Activated T-cell treated with anti-CD3 and anti-CD28 coated beads, Interleukin-2, amount 50 U/mL, for 4 hours (primary cell): Measurements from ENCODE around the gene KRTAP10-1. TPM values are rescaled to one million over a fixed set of nuclear protein-coding genes. Genes with fewer than 3 reads are reported as not detected.

Source experiments
- ATAC-seq, 2 donors: fragments of 200-7000 bp; cut with Tn5 transposase; one replicate each; pipeline ENCODE4 v1.10.0; 2021
- DNase-seq: peaks from one replicate; pipeline ENCODE4 v3.0.0-alpha.2; 2020
- H3K27me3 Mint-ChIP-seq: one replicate; pipeline ENCODE4 v1.8.0; 2021; ENCODE audit warnings: low read depth, mixed read lengths
- H3K36me3 Mint-ChIP-seq: one replicate; pipeline ENCODE4 v1.8.0; 2022; ENCODE audit warnings: mixed read lengths; ENCODE audit not compliant: insufficient read depth
- H3K4me1 Mint-ChIP-seq: one replicate; pipeline ENCODE4 v1.8.0; 2021; ENCODE audit warnings: low read depth, mixed read lengths
- H3K4me3 Mint-ChIP-seq: one replicate; pipeline ENCODE4 v1.8.0; 2021; ENCODE audit warnings: mild to moderate bottlenecking, moderate library complexity, mixed read lengths
- H3K9me3 Mint-ChIP-seq: one replicate; pipeline ENCODE4 v1.8.0; 2021; ENCODE audit warnings: mixed read lengths
- total RNA-seq, 3 donors: library from RNA; stranded (reverse); gene quantifications; one replicate each; pipeline ENCODE4 v1.2.1, GENCODE V29; 2021

Gene KRTAP10-1
- total RNA-seq, 3 donors from 2014 or later = not detected

DNA sequence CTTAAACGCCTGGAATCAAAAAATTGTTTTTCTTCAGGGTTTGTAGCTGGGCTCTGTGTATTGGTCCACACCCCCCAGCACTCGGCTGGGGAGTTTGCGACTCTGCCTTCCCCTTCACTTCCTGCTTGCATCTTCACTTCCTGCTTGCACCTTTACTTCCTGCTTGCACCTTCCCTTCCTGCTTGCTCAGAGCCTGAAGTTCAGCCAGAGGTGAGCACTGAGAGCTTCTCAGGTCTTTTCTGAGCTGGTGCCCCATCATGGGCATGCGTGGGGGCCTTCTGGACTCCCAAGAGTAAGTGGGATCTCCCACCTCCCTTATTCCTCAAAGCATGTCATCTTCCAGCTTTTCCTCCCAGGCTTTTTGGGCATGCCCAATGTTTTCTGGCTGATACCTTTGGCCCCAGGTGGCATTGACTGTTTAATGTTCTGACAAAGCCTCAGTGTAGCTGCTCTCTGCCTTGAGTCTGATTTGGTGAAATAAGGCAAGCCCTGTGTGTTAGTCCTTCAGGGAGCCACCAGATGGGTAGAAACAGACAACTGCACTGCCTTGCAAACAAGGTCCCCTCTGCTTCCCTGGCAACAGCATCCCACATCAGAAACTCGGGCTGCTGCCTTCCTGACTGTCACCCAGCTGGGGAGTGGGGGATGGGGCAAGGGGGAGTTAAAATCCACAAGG is 7.8 kb upstream of the KRTAP10-1 start:
- ATAC-seq = peak; percentile 78 to 89
- Mint-ChIP-seq H3K4me3 (peak overlapping the region; percentile 62), H3K36me3 (peaks cover 16% of the 10 kb centered on the region), H3K9me3 (peaks cover 19% of the 10 kb centered on the region), H3K27me3 (no peaks in the 10 kb centered on the region), H3K4me1 (peaks cover 23% of the 10 kb centered on the region)
- no peak for DNase-seq

DNA sequence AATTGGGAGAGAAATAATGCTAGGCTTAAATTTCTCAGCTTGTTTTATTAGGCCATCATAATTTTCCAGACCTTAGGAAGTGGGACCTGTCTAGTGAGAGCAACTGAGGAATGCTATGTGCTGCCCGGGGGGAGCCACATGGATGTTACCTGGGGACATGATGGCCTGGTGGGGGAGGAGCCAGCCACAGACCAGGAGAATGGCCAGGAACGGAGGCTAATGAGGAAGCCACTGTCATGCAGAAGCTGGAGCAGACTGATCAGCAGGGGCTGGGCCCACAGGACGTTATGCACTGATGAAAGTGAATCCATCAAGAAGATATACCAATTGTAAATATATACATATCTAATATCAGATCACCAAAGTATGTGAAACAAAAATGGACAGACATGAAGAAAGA is 4.6 kb upstream of the KRTAP10-1 start:
- H3K4me1 Mint-ChIP-seq = peaks cover 23% of the 10 kb centered on the region
- H3K36me3 Mint-ChIP-seq = peaks cover 15% of the 10 kb centered on the region
- peaks cover 19% of the 10 kb centered on the region for H3K9me3 Mint-ChIP-seq
- H3K27me3 Mint-ChIP-seq = peaks cover 2% of the 10 kb centered on the region
- H3K4me3 Mint-ChIP-seq = no peak overlapping the region
- ATAC-seq = no peak
- no peak for DNase-seq

- ATAC-seq (no peak), DNase-seq (no peak)
- Mint-ChIP-seq H3K9me3 (peaks cover 18% of the 10 kb centered on the region), H3K4me3 (no peak overlapping the region), H3K27me3 (peaks cover 4% of the 10 kb centered on the region), H3K4me1 (peaks cover 10% of the 10 kb centered on the region), H3K36me3 (peaks cover 13% of the 10 kb centered on the region)
Measured at GRCh38 chr21:44542716-44543115, 2.7 kb upstream of the KRTAP10-1 start.

DNA sequence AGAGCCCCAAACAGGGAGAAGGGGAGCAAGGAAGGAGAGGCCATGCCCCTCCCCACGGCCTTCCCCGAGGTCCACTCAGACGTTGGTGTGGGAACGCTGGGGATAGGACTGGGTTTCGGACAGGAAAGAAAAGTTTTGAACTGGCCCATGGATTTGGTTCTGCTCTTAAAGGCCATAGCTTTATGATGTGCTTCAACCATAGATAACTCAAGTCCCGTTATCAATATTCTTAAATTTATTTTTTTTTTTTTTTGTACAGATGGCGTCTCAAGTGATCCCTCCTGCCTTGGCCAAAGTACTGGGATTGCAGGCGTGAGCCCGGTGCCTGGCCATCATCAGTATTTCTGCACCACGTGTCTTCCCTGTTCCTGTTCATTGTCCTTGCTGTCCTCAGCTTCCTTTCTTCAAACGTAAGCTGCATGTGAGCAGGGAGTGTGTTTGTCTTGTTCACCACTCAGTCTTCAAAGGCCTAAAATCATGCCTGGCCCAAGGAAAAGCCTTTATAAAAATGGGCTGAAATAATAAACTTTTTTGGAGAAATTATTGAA is 820 bp upstream of the KRTAP10-1 start:
- DNase-seq = no peak
- peaks cover 5% of the 10 kb centered on the region for H3K9me3 Mint-ChIP-seq
- no peak overlapping the region for H3K4me3 Mint-ChIP-seq
- no peak for ATAC-seq
- H3K27me3 Mint-ChIP-seq = peaks cover 4% of the 10 kb centered on the region
- peaks cover 3% of the 10 kb centered on the region for H3K36me3 Mint-ChIP-seq
- no peaks in the 10 kb centered on the region for H3K4me1 Mint-ChIP-seq

DNA sequence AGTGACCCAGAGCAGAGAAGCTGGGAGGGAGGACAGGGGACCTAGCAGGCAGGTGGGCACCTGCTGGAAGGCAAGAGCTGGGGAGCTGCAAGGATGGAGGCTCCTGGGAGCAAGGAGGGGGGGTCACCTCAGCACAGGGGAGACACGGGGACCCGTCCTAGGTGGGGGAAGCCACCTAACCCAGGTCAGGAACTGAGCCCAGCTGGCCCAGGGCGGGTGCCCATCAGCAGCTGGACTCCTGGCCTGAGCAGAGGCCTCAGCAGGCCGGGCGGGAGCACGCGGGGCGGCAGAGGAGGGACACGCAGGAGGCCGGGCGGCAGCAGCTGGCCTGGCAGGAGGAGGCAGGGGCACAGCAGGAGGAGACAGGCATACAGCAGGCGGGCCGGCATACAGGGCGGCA is 949 bp downstream of the KRTAP10-1 start:
- H3K4me1 Mint-ChIP-seq = no peaks in the 10 kb centered on the region
- DNase-seq = no peak
- H3K4me3 Mint-ChIP-seq = no peak overlapping the region

DNA sequence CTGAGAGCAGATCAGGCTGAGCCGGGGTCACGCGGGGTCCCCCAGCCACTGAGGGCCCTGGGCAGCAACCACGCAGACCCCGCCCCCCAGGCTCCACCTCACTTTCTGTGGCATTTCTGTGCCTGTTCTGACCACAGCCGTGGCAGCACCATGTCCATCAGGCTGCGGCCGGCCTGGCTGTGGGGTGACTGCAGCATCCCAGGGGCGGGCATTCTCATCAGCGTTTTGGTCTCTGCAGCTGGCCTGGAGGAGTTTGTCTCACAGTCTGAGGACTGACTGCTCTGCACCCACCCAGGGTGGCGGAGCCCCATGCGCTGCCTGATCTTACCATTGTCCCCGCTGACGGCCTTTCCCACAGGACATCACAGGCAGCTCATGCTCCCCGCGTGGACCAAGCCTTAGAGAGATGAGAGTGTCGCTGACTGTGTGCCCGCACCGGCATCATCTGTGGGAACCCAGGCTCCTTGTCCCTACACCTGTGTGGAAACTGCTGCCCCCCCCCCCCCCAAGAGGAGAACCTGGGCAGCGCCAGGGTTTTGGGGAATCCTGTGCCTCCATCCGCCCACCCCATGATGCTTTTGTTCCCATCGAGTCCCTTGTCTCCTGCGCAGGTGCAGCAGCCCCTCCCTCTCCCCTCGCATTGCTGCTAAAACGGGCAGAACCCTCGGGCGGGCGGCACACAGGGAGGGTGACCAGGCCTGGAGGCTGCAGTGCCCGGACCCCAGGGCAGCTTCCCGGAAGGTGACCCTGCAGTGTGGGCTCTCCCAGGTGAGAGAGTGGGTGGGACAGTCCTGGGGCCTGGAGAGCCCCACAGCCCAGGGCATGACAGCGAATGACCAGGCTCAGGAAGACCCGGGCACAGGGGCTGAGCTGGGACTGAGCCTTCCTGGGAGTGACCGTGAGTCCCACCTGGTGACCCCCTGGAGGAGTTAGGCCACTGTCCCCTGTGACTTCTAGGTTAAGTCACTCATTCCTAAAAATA is 1.8 kb downstream of the KRTAP10-1 start:
- Mint-ChIP-seq H3K4me3 (no peak overlapping the region), H3K4me1 (no peaks in the 10 kb centered on the region), H3K9me3 (no peaks in the 10 kb centered on the region), H3K36me3 (no peaks in the 10 kb centered on the region), H3K27me3 (peaks cover 4% of the 10 kb centered on the region)
- ATAC-seq (no peak), DNase-seq (no peak)

More for the DNA sequence above, 949 bp downstream of the KRTAP10-1 start:
- no peak for ATAC-seq
- Mint-ChIP-seq H3K36me3 (no peaks in the 10 kb centered on the region), H3K27me3 (peaks cover 4% of the 10 kb centered on the region), H3K9me3 (no peaks in the 10 kb centered on the region)

GRCh38 chr21:44535963-44536362 is 4.0 kb downstream of the KRTAP10-1 start:
- no peak for DNase-seq
- ATAC-seq = no peak
- Mint-ChIP-seq H3K27me3 (peaks cover 4% of the 10 kb centered on the region), H3K4me3 (no peak overlapping the region), H3K9me3 (no peaks in the 10 kb centered on the region), H3K36me3 (no peaks in the 10 kb centered on the region), H3K4me1 (no peaks in the 10 kb centered on the region)

- no peaks in the 10 kb centered on the region for H3K4me1 Mint-ChIP-seq
- no peaks in the 10 kb centered on the region for H3K36me3 Mint-ChIP-seq
- no peak for DNase-seq
- no peaks in the 10 kb centered on the region for H3K9me3 Mint-ChIP-seq
- no peak overlapping the region for H3K4me3 Mint-ChIP-seq
- ATAC-seq = no peak
- peaks cover 2% of the 10 kb centered on the region for H3K27me3 Mint-ChIP-seq
Measured at GRCh38 chr21:44534688-44535087, 5.3 kb downstream of the KRTAP10-1 start.

GRCh38 chr21:44533891-44534627 is 5.9 kb downstream of the KRTAP10-1 start:
- H3K36me3 Mint-ChIP-seq = no peaks in the 10 kb centered on the region
- H3K27me3 Mint-ChIP-seq = peaks cover 2% of the 10 kb centered on the region
- no peak for ATAC-seq
- no peak for DNase-seq
- no peaks in the 10 kb centered on the region for H3K4me1 Mint-ChIP-seq
- H3K9me3 Mint-ChIP-seq = no peaks in the 10 kb centered on the region
- H3K4me3 Mint-ChIP-seq = no peak overlapping the region

DNA sequence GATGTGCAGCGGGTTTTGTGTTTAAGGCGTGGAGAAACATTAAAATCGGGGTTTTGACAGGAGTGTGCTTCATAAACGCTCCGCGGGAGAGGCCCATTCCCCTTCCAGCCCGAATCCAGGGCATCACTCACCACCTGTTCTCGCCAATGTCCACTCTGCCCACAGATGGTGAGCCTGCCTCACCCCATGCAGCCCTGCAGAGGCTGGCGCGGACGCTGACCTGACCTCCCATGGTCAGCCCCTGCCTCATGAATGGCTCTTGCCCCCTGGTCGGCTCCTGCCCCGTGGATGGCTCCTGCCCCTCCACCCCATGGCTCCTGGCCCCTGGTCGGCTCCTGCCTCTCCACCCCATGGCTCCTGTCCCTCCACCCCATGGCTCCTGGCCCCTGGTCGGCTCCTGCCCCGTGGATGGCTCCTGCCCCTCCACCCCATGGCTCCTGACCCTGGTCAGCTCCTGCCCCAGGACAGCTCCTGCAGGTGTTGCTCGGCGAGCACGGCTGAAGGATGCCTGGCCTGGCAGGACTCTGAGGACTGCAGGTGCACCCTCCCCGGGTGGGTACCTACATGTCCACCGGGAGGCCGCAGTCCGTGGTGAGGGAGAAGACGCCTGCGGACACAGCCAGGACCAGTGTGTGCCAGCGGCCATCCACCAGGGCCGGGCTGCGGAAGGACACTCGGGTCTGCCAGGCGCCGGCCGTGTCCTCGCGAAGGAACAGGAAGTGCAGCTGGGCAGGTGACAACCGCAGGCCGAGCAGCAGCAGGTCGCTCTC is 6.7 kb downstream of the KRTAP10-1 start:
- ATAC-seq = no peak
- H3K27me3 Mint-ChIP-seq = no peaks in the 10 kb centered on the region
- DNase-seq = no peak
- H3K4me1 Mint-ChIP-seq = no peaks in the 10 kb centered on the region
- H3K36me3 Mint-ChIP-seq = no peaks in the 10 kb centered on the region
- H3K4me3 Mint-ChIP-seq = no peak overlapping the region
- H3K9me3 Mint-ChIP-seq = no peaks in the 10 kb centered on the region

- no peaks in the 10 kb centered on the region for H3K9me3 Mint-ChIP-seq
- H3K4me3 Mint-ChIP-seq = no peak overlapping the region
- DNase-seq (no peak), ATAC-seq (no peak)
- no peaks in the 10 kb centered on the region for H3K27me3 Mint-ChIP-seq
- no peaks in the 10 kb centered on the region for H3K36me3 Mint-ChIP-seq
- H3K4me1 Mint-ChIP-seq = no peaks in the 10 kb centered on the region
Measured at GRCh38 chr21:44532712-44533111, 7.3 kb downstream of the KRTAP10-1 start.

DNA sequence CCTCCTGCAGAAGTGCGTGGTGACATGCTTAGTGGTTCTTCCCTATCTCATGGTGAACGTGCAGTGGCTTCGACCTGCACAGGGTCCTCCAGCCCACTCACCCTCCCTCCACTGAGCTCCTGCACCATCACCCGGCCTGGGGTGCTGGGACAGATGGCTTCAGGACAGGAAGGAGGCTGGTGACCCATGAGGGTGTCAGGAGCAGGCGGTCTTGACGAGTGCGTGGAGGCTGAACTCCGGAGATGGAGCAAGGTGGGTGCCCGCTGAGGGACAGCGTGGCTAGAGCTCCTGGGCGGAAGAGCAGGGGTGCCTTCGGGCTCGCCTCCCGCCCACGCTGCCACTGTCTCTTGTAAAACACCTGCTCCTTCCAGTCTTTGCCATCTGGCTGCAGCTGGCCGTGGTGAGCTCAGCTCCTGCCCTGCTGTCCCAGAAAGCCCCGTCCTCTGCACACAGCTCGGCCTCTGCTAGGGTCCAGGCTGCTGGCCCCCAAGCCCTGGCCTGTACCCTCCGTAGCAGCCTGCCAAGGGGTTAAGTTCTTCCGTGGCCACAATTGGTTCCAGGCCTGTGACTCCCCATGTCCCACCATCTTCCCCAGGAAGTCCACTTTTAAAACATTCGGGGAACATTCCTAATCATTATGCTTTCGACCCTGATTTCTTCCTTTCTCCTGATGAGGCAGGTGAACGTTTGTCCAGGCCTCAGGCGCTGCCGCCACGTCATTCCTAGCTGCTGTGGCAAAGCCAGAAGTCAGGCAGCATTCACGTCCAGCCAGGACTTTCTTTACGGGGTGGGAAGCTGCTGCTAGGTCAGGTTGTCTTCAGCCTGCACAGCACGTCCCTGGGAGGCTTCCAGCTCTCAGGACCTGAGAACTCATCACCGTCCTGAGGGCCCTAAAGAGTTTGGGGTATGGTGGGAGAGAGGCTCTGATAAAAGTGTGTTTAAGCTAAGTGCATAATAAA is 8.1 kb downstream of the KRTAP10-1 start:
- Mint-ChIP-seq H3K4me3 (no peak overlapping the region), H3K4me1 (no peaks in the 10 kb centered on the region), H3K9me3 (no peaks in the 10 kb centered on the region), H3K36me3 (no peaks in the 10 kb centered on the region), H3K27me3 (no peaks in the 10 kb centered on the region)
- DNase-seq = no peak
- ATAC-seq = no peak
